ENCODE measurements around the gene RXFP4.

Gene RXFP4

DNA sequence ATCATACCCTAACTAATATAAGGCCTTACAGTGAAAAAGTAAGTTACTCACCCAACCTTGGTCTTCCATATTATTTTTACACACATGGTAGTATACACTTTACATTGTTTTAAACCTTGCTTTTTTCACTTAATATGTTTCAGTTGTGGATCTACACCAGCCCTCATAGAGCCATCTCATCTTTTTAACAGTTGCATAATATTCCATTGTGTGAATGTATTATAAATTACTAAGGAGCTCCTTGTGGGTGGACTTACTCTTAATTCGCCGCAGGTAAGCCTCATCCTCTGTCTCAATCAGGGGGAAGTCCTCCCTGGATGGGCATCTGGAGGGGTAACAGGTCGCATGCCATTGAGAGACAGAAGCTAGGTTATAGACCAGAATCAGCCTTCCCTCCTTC lies 13.2 kb downstream of the RXFP4 start:
- in situ Hi-C loops (cut with MboI; ENCODE audit: low sequenced_read_pairs): no loop called here

DNA sequence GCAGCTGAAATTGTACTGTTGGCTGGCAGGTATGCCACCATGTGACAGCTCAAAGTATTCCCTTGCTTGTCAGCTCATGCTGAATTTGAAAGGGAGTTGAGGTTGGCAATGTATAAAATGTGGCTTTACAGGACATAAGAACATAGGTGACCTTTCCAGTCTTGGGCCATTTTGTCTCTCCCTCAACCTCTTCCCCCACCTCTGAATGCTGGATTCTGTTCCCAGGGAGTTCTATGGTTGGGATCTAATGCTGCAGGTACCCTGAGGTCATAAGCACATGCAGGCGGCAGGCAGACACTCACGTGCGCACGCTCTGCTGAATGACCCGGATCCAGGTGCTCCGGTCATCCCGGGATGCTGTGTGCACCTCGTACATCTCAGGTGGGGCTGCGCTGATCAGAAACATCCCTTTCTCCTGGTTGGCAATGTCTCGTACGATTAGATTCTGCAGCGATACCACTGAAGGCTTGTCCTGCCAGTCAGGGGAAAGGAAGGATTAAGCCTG lies 16.0 kb downstream of the RXFP4 start:
- in situ Hi-C loops (cut with MboI; ENCODE audit: low sequenced_read_pairs): no loop called here

DNA sequence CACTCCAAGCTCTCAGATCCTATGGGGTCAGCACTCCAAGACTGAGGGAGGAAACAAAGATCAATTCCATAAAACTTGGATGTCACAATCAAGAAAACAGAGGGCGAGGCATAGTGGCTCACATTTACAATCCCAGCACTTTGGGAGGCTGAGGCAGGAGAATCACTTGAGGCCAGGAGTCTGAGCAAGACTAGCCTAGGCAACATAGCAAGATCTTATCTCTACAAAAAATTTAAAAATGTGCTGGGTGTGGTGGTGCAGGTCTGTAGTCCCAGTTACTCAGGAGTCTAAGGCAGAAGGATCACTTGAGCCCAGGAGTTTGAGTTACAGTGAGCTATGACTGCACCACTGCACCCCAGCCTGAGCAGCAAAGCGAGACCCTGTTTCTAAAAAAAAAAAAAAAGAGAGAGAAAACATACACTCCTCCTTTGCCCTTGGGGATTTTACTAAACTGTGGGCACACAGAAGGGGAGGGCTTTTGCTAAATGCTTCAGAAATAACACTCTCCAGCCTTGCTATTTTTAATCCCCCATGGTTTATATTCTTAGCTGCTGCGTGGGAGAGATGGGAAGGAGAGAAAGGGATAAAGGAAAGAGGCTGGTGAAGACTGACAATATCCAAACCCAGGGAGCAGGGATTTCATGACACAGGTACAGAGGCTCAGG lies 18.8 kb downstream of the RXFP4 start:
- in situ Hi-C loops (cut with MboI; ENCODE audit: low sequenced_read_pairs): no loop called here

DNA sequence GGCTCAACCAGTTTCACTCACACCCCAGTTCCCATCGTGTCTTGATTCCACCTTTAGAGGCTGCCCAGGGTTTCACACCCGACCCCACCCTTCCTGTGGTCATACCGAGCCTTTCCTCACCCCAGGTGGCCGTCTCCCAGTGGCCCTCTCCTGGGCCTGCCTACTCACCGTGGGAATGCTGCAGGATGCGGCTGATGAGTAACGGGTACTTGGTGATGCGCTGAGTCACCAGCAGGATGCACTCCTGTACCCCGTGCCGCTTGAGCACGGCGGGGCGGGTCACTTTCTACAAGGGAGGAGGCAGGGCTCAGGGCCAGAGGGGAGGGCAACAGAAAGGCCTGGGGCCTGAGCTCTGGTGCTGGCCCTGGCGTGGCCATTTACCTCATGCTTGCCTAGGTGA lies 20.5 kb downstream of the RXFP4 start:
- in situ Hi-C loops (cut with MboI; ENCODE audit: low sequenced_read_pairs): no loop called here

DNA sequence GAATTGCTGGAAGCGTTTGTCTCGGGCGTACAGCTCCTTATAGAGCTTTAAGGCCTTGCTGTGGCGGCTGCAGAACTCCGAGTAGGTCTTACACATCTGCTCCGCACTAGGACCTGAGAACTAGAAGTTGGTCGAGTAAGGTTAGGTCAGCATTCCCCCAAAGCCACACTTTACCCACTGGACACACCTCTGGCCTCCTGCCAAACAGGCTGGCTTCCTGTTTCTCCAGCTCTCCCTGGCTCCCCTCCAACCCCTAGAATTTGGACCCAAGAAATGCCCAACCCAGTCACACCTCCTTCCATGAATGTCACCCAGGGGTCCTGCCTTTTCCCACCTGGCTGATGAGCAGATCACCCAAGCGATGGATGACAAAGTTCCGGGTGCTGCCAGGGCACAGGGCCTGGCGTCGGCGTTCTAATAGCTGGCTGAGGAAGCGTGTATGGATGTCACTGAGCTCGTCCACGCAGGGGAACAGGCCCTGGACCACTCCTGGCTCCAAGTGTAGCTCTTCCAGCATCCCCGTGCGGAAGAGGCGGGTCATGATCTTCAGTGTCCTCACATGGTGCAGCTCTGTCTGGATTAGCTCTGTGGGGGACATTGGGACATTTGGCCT lies 21.3 kb downstream of the RXFP4 start:
- in situ Hi-C loops (cut with MboI; ENCODE audit: low sequenced_read_pairs): no loop called here

DNA sequence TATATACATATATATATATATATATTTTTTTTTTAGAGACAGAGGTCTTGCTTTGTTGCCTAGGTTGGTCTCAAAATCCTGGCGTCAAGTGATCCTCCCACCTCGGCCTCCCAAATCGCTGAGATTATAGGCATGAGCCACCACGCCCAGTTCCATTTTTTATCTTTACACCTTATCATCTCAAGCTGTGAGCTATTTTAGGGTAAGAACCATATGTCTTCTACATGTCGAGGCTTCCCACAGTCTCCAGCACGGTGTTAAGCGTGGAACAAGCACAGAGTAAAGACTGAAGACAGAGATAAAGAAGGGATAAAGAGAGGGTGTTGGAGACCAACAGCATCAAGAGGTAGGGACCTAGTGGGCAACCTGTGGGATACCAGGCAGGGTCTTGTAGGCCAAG lies 22.8 kb downstream of the RXFP4 start:
- in situ Hi-C loops (cut with MboI; ENCODE audit: low sequenced_read_pairs): no loop called here

DNA sequence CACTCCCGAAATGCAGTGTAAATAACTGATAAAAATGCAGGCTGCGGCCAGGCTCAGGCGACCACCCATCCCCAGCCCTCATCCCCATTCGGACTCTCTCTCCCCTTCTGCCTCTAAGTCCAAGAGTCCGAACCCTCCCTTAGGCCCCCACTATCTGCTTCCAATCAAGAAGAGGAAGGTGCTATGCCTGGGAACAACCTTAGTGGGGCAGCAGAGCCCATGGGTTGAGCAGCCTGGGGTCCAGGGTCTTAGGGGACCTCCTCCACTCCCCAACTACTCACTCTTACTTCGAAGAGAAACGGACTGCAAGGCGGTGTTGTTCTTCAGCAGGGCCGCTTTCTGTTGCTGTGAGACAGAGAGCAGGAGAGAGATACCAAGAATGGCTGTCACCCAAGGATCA lies 24.7 kb downstream of the RXFP4 start:
- in situ Hi-C loops (cut with MboI; ENCODE audit: low sequenced_read_pairs): no loop called here

DNA sequence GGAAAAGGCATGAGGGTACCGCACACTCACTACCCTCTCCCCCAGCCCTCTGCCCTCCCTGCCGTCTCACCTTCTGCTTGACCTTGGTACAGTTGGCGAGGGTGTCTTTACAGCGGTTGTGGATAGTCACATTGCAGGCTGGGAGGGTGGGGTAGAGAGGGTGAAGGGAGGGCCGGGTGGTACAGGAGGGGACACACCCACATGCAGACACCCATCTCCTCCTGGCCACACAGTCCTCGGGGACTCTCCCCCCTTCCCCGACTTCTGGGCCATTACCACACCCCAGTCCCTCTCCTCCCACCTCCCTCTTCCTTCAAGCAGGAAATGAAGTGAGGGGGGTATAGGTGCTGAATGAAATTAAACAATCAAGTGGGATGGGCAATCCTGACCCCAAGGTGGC lies 25.3 kb downstream of the RXFP4 start:
- in situ Hi-C loops (cut with MboI; ENCODE audit: low sequenced_read_pairs): no loop called here

DNA sequence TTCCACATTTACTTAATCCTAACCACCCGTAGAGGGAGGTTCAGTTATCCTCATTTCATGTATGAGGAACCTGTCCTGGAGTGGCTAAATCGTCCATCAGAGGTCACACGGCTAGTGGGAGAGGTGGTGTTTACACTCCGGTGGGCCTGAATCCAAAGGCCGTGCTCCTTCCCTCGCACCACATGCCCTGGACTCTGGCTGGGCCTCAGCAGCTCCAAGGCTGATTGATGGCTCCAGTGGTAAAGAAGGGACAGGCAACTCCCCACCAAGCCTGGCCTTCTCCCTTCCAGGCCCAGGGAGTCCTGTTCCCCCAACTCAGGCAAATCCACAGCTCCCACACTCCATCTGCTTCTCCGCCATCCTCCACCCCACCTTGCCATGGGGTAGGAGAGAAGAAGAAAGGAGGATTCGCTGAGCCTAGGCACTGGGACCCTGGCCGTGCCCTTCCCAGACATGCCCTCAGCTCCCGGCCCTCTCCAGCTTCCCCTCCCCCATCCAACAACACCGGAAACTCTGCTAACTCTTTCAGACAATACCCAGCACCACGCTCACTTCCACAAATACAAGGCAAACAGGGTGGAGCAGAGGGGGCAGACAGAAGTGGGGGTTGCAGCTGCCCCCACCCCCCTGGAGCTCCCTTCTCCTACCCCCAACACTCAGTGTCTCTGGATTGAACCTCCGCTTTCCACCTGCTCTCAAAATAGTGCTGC lies 26.1 kb downstream of the RXFP4 start:
- in situ Hi-C loops (cut with MboI; ENCODE audit: low sequenced_read_pairs): no loop called here

DNA sequence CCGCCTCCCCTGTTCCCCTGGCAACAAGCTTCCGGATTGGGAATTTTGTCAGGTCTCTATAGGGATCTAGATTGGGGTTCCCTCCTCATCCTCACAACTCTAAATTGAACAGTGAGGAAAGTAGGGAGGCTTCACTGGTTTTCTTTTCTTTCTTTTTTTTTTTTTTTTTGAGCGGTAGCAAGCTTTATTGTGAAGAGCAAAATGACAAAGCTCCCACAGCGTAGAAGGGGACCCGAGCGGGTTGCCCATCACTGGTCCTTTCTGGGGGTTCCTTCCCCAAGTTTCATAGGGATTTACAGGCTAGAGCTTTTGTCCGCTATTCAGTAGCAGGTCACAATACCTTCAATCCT lies 26.6 kb downstream of the RXFP4 start:
- in situ Hi-C loops (cut with MboI; ENCODE audit: low sequenced_read_pairs): no loop called here

DNA sequence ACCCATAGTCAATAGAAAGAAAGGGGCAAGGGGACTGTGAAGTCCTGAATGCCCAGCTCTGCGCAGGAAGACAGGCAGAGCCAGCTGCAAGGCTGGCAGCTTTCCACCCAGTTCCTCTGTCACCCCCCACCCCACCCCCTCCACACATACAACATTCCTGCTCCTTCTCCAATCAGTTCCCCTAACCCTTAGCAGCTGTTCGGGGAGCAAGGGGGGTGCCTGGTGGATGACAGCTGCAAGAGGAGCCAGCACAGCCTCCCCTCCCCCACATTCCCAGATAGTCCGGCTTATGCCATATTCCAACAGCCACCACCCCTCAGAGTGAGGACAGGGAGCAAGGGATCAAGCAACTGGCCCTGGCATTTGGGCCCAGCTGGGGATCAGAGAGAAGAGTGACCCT lies 27.2 kb downstream of the RXFP4 start:
- in situ Hi-C loops (cut with MboI; ENCODE audit: low sequenced_read_pairs): no loop called here

DNA sequence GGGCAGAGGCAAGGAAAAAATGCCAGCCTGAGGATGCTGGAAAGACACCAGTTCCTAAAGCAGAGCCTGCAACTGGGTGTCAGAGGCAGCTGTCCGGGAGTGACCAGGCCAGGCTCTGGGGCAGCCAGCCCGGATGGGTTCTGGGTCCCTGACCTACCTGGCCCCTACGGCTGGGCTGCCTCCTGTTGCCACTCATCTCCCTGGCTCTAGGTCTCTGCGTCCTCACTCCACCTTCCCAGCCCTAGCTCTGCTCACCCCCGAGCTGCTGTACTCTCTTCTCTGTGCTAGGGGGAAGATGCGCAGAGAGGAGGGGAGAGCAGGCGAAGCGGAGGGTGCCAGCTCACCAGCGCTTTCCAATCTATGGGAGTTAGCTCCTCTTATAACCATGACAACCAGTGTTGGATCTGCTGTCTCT lies 27.9 kb downstream of the RXFP4 start:
- in situ Hi-C loops (cut with MboI; ENCODE audit: low sequenced_read_pairs): no loop called here

DNA sequence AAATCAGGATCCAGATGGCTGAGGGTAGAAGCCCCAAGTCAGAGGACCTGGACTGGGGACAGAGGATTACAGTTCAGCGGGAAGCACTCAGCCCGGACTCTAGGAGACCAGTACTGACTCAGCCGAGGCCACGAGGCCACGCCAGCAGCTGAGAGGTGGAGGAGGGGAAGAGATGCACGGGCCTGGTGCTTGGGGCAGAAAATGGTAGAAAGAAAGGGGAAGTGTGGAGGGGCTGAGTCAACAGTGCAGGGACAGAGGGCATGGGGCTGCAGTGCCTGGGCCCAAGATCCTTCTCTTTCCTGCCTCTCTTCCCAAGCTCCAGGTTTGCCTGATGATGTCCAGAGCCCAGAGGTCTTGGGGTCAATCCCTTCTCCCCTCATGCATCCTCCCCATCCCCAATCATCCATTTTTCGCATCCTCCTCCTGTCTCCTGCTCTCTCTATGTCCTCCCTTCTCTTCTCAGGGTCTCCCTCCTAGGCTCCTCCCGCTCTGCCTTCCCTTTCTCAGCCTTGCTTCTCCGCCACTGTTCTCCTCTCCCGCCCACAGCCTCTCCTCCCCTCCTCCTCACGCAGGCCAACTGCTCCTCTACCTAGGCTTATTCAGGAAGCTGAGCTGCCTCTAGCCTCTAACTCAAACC lies 29.2 kb downstream of the RXFP4 start:
- in situ Hi-C loops (cut with MboI; ENCODE audit: low sequenced_read_pairs): no loop called here

DNA sequence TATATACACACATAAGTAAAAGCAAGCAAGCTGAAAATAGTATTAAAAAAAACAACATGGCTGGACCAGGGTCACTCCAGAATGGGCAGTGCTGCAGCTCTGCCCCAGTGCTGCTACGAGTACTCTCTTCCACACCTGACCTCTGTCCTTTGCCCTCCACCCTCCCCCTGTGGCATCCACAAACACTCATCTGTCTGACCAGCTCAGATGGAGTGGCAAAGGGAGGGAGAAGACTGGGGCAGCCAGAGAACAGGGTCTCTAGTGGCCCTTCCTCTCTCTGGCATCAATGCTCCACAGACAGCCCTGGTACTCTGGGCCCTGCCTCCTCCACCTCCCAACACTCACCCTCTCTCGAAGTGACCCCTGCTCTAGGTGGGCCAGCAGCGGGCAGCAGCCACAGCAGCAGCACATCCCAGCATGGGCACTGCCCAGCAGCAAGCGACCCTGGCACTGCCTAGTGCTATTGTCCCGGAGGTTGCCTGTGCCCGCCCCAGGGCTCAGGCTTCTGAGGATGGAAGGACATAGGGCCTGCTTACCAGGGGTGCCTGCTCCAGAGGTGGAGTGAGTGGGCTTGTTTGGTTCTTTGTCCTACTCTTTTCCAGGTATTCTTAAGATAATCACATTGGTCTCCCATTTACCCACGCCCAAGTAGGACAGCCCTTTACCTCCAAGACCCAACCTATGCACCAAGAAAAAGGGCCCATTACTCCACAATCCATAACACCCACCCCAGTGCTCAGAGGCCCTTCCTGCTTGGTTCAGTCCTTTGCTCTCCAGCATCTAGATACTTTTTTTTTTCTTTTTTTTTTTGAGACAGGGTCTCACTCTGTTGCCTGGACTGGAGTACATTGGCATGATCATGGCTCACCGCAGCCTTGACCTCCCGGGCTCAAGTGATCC lies 30.7 kb downstream of the RXFP4 start:
- in situ Hi-C loops (cut with MboI; ENCODE audit: low sequenced_read_pairs): no loop called here

DNA sequence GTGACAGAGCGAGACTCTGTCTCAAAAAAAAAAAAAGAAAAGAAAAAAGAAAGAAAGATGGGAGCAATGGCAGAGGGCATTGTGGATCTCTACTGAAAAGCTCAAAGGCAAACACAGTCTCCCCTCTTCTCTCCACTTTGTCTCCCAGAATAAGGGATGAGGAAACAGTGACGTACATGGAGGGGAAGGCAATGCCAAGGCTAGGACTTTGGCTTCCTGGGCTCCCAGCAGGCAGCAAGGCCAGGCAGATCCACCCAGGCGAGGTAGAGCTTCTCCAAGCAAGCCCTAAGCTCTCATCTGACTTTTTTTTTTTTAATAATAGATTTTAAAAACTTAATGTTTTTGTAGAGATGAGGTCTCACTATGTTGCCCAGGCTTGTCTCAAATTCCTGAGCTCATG lies 32.3 kb downstream of the RXFP4 start:
- in situ Hi-C loops (cut with MboI; ENCODE audit: low sequenced_read_pairs): no loop called here

DNA sequence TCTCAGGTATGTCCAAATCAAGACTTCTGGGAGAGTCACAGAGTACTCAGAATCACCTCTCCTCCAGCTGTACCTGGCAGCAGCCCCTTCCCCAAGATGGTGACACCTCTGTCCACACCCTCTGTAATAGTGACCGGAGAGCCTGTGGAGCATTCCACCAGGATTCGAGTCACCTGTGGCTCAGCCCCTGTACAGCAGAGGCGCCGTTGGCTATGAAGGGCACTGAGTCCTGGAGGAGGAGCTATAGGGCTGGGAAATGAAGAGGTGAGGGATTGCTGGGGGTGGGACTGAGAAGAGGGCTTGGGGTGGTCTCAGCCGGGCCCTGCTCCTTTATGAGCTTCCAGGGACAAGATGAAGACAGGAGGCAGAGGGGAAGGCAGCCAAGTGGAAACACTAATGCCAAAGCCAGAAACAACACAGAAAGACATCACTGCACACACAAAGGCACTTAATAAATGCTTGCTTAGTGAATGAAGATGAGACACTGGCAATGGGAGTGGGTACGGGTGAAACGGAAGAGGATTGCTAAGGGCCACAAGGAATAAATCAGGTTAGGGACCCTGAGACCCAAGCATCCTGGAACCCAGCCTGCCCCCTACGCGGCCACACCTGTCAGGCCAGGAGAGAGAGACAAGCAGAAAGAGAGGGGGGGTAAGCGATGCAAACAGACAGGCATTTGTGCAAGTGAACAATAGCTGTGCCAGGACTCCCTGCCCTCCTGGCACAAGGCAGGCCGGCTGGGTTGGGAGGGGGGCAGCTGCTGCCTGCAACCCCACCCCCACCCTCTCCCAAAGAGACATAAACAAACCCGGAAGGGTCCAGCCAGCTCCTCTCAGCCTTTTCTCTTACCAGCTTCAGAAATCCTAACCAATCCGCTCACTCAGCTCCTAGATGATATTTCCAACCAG lies 33.0 kb downstream of the RXFP4 start:
- in situ Hi-C loops (cut with MboI; ENCODE audit: low sequenced_read_pairs): no loop called here

DNA sequence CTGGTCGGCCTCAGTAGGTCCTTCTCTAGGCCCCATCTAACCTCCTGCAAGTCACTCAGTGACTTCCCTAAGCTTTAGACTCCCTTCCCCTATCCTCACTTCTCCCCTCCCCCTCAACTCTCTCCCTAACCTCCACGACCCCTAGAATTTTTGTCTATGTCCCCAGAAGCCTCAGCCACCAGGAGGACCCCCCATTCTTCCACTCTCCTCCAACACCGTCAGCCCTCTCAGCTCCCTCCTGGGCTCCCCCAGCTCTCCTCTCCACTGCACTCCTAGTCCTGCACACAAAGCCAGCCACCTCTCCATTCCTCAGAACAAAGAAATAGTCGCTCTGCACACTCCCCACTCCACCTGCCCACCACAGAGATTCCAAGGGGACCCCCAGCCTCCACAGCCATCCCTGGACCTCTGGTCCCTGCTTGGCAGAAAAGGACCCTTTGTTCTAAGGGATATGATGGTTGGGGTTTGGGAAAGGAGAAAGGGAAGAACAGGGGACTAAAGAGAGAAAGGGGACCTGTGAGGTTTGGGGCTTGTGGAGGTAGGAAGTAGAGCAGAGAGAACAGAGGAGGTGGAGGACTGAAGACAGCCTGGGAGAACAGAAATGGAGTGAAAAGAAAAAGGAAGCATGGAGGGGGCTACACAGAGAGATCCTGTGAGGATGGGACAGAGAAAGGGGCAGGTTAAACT lies 34.1 kb downstream of the RXFP4 start:
- in situ Hi-C loops (cut with MboI; ENCODE audit: low sequenced_read_pairs): no loop called here

DNA sequence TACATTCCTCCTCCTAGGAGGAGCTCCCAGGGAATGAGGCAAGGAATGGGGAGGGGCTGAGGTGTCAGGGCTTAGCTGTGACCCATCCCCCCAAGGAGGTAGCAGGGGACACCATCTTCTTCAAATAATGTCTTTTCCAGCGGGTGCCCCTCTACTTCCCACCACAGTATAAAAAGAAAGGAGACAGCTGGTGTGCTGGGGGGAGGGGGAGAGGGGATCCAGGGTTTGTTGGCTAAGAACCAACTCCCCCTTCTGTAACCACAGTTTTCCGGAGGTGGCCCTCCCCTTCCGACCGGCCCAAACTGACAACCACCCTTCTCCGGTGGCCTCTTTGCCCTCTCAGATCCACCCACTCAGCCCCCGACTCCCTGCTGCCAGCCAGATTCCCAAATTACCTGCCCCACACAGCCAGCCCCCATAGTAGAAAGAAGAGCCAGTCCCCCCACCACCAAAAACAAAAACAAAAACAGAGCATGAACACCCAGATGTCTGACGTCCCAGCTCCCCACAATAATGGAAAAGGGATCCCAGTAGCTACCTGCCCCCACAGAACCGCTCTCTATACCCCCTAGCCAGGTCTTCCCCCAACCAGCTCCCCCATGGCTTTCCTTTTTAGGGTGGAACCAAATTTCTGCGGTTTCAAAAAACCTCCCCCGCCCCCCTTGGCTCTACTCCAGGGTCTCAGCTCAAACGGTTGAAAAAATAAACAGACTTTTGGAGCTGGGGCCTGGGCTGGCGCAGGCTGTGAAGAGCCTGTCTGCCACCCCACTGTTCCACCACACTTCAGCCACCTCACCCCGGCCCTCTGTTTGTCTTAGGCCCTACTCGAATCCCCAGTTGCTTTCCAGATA lies 34.8 kb downstream of the RXFP4 start:
- in situ Hi-C loops (cut with MboI; ENCODE audit: low sequenced_read_pairs): no loop called here

All from HL-60/S4 treated with phorbol 12-myristate 13-acetate at 8.2 ng/mL for 4 days and 3 days (cell line).